ENCODE data around the gene ACTR10.

Gene ACTR10

GRCh38 chr14:58282925-58283593 lies 83.1 kb downstream of the ACTR10 start:
- no peak for DNase-seq

GRCh38 chr14:58283730-58284129 lies 83.8 kb downstream of the ACTR10 start:
- DNase-seq: no peak

- no peak for DNase-seq
These were observed 85.2 kb downstream of the ACTR10 start for GRCh38 chr14:58285132-58285531.
